ENCODE measurements around the gene MUC3A. TPM values are rescaled to one million over a fixed set of nuclear protein-coding genes. Genes with fewer than 3 reads are reported as not detected.
A peak's percentile ranks its signal among the peaks of the same experiment; 100 is the strongest.

Gene MUC3A
- total and polyA plus RNA-seq, 2 of the 8 experiments (the other 6 are each of a cell fraction or from before 2014, with no cell fraction given): 15.4 to 43.9 TPM

- Histone ChIP-seq H3K36me3 (ENCODE audit: control insufficient read depth in 2 of 4, insufficient read depth in 4 of 4, low read length in 3 of 4) (no peaks in the 10 kb centered on the region; a peak in 1 of 8 replicates), H3K4ac (replicated peaks; ENCODE audit: insufficient read length, low read depth, low read length) (no peak overlapping the region), H2BK5ac (ENCODE audit: low read depth, low read length) (0 out of 2 replicates have a peak overlapping the region, but pooled peaks have one; percentile 84), H3K18ac (ENCODE audit: extremely low read depth, low read length) (no peak overlapping the region), H2AK5ac (ENCODE audit: low read depth, low read length) (no peak overlapping the region), H2BK120ac (replicated peaks; ENCODE audit: low read depth, low read length) (no peak overlapping the region), H3K23ac (ENCODE audit: insufficient read length) (no peak overlapping the region), H3K9me3 (ENCODE audit: insufficient read depth in 2 of 2, low read depth in 1 of 2, low read length in 1 of 2) (peaks cover 0 to 4% of the 10 kb centered on the region in 2 experiments; a peak in 1 of 4 replicates), H3K27ac (ENCODE audit: low read depth, low read length) (no peak overlapping the region), H3K4me2 (ENCODE audit: insufficient read depth in 1 of 2, low read depth in 2 of 2, low read length in 2 of 2) (no peak overlapping the region), H3K79me2 (ENCODE audit: control insufficient read depth in 1 of 2, insufficient read depth in 2 of 2, low read length in 2 of 2) (peaks cover 0 to 5% of the 10 kb centered on the region in 2 experiments; a peak in 2 of 4 replicates), H3K56ac (replicated peaks; ENCODE audit: insufficient read length, low read depth, low read length) (no peak overlapping the region), H3K4me1 (replicated peaks in 1 of 4; ENCODE audit: control insufficient read depth in 3 of 4, insufficient read depth in 4 of 4, low read length in 3 of 4) (peaks cover 9 to 28% (median 24%) of the 10 kb centered on the region in 4 experiments), H4K91ac (replicated peaks; ENCODE audit: insufficient read length, low read length) (peak overlapping the region; percentile 86), H3K79me1 (ENCODE audit: low read depth, low read length) (no peaks in the 10 kb centered on the region; the same call in 1 of the 2 replicates), H3K14ac (ENCODE audit: insufficient read length) (no peak overlapping the region), H3K4me3 (ENCODE audit: extremely low read depth in 1 of 4, insufficient read depth in 2 of 4, low read depth in 3 of 4, low read length in 4 of 4) (no peak overlapping the region), H2BK20ac (ENCODE audit: low read length) (peak overlapping the region; percentile 89; the same call in 1 of the 2 replicates), H2AFZ (ENCODE audit: low read length) (no peak overlapping the region), H3K27me3 (replicated peaks in 1 of 4; ENCODE audit: control insufficient read depth in 3 of 4, extremely low read depth in 1 of 4, insufficient read depth in 3 of 4, low read length in 3 of 4) (peaks cover 0 to 3% (median 0%) of the 10 kb centered on the region in 4 experiments; a peak in 3 of 7 replicates), H4K20me1 (replicated peaks in 1 of 2; ENCODE audit: control insufficient read depth in 1 of 2, insufficient read depth in 2 of 2, low read length in 2 of 2) (peaks cover 0 to 2% of the 10 kb centered on the region in 2 experiments), H3K23me2 (ENCODE audit: low read depth, low read length) (peaks cover 17% of the 10 kb centered on the region; the same call in 1 of the 2 replicates), H2BK15ac (ENCODE audit: low read length) (peak overlapping the region; percentile 84; the same call in 1 of the 2 replicates), H3K9ac (replicated peaks in 1 of 4; ENCODE audit: extremely low read depth in 1 of 4, low read depth in 3 of 4, low read length in 3 of 4) (no peak overlapping the region), H4K8ac (ENCODE audit: extremely low read depth, insufficient read depth, low read length) (no peak overlapping the region), H4K5ac (ENCODE audit: insufficient read length, low read depth, low read length) (no peak overlapping the region), H2BK12ac (ENCODE audit: low read depth, low read length) (peak overlapping the region; percentile 99; the same call in 1 of the 2 replicates)
- no peak for DNase-seq (ENCODE audit: low read depth in 1 of 2, low spot score in 2 of 2)
- ChIA-PET POLR2A (ENCODE audit: partially characterized antibody) (interaction anchor here (0.6 to 2.2 kb wide), 3 partner anchors 13 to 717 kb away, joined by 3 to 11 read pairs (median 3); no protein-coding TSS in a partner anchor), CTCF (ENCODE audit: partially characterized antibody) (interaction anchor here (1.2 to 2.8 kb wide), 2 partner anchors 18 to 106 kb away, joined by 3 to 15 read pairs; no protein-coding TSS in a partner anchor)
- 74% methylated on average over 2 of the region's 2 CpGs; no CpG with 5 or more reads in 1 of the 2 experiments for WGBS, 2 experiments (ENCODE audit: extremely low coverage in 1 of 2, insufficient coverage in 1 of 2, insufficient read length in 1 of 2, insufficient replicate concordance in 2 of 2, low coverage in 1 of 2, low lambda C conversion rate in 2 of 2, missing lambda C conversion rate in 1 of 2)
- no peak for FAIRE-seq
- TF ChIP-seq MAX (IDR thresholded peaks at IDR 0.05) (no peak), YY1 (IDR thresholded peaks at IDR 0.05; ENCODE audit: low read depth, low read length) (no peak), GTF2F1 (IDR thresholded peaks at IDR 0.05; ENCODE audit: borderline replicate concordance, low read depth, low read length) (no peak), CREB1 (IDR thresholded peaks at IDR 0.05) (no peak), SUZ12 (IDR thresholded peaks at IDR 0.05; ENCODE audit: low read length) (no peak), SIN3A (conservative IDR thresholded peaks at IDR 0.05 in 1 of 2, IDR thresholded peaks at IDR 0.05 in 1 of 2; ENCODE audit: low read depth in 1 of 2, low read length in 2 of 2) (no peak), RXRA (IDR thresholded peaks at IDR 0.05; ENCODE audit: insufficient read depth, low read depth, low read length) (no peak), JUN (IDR thresholded peaks at IDR 0.05; ENCODE audit: low read depth, low read length) (no peak), CBX8 (IDR thresholded peaks at IDR 0.05; ENCODE audit: borderline replicate concordance, low read depth, low read length) (no peak), SP4 (IDR thresholded peaks at IDR 0.05; ENCODE audit: low read length) (no peak), FOSL1 (IDR thresholded peaks at IDR 0.05; ENCODE audit: insufficient read depth, low read depth, low read length) (no peak), SRF (IDR thresholded peaks at IDR 0.05; ENCODE audit: low read depth, low read length) (no peak), TAF1 (IDR thresholded peaks at IDR 0.05; ENCODE audit: low read depth, low read length) (no peak)
Observed at GRCh38 chr7:100952641-100953040, 3.3 kb downstream of the MUC3A start.

Data from H1 (cell line).